Esophagus squamous epithelium (tissue), 4 donors: Measurements from ENCODE around the gene OXCT1.

ENCODE experiments used
- POLR2A ChIP-seq, 4 donors: fragments of 450-650 bp; IDR thresholded peaks; one replicate each; pipeline ENCODE4 v1.6.1; 2017; ENCODE audit warnings: antibody characterized with exemption in 4 of 4, mild to moderate bottlenecking in 4 of 4, moderate library complexity in 3 of 4
- TF ChIP-seq, protein P1 (sequence below), 6 experiments: fragments of 450-650 bp in 4 of 6; fragments of 200-600 bp in 2 of 6; sonication (generic) in 2 of 6; IDR thresholded peaks; one replicate each; pipeline ENCODE4 v1.5.1; 2016 to 2019; ENCODE audit warnings: antibody characterized with exemption in 6 of 6, mild to moderate bottlenecking in 4 of 6, moderate library complexity in 4 of 6

DNA sequence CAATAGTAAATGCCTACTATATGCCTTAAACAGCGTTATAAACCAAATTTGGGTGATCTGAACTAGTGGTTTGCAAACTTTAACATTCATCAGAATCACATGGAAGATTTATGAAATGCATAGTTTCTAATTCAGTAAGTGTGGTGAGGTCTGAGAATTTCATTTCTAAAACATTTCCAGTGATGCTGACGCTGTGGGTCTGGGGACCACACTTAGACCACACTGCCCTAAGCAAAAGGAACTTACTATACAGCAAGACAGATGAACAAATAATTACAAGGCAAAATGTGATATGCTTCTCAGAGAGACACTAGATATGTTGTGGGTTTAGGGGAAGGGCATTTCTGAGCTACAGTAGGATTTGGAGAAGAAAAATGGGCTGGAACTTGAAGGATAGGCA is 72.6 kb downstream of the OXCT1 start:
- TF ChIP-seq, protein P1, sequence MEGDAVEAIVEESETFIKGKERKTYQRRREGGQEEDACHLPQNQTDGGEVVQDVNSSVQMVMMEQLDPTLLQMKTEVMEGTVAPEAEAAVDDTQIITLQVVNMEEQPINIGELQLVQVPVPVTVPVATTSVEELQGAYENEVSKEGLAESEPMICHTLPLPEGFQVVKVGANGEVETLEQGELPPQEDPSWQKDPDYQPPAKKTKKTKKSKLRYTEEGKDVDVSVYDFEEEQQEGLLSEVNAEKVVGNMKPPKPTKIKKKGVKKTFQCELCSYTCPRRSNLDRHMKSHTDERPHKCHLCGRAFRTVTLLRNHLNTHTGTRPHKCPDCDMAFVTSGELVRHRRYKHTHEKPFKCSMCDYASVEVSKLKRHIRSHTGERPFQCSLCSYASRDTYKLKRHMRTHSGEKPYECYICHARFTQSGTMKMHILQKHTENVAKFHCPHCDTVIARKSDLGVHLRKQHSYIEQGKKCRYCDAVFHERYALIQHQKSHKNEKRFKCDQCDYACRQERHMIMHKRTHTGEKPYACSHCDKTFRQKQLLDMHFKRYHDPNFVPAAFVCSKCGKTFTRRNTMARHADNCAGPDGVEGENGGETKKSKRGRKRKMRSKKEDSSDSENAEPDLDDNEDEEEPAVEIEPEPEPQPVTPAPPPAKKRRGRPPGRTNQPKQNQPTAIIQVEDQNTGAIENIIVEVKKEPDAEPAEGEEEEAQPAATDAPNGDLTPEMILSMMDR (IDR thresholded peaks at IDR 0.05) = no peak
- TF ChIP-seq POLR2A (IDR thresholded peaks at IDR 0.05) = no peak
